HG03521 (cell line): ENCODE data around the gene HOXA7.

Experiments used
- ATAC-seq: cut with Tn5 transposase; IDR thresholded peaks from one replicate; pipeline ENCODE4 v1.9.1; 2021; ENCODE audit warnings: mild to moderate bottlenecking, moderate library complexity; ENCODE audit not compliant: unreplicated experiment

The HOXA7 gene

DNA sequence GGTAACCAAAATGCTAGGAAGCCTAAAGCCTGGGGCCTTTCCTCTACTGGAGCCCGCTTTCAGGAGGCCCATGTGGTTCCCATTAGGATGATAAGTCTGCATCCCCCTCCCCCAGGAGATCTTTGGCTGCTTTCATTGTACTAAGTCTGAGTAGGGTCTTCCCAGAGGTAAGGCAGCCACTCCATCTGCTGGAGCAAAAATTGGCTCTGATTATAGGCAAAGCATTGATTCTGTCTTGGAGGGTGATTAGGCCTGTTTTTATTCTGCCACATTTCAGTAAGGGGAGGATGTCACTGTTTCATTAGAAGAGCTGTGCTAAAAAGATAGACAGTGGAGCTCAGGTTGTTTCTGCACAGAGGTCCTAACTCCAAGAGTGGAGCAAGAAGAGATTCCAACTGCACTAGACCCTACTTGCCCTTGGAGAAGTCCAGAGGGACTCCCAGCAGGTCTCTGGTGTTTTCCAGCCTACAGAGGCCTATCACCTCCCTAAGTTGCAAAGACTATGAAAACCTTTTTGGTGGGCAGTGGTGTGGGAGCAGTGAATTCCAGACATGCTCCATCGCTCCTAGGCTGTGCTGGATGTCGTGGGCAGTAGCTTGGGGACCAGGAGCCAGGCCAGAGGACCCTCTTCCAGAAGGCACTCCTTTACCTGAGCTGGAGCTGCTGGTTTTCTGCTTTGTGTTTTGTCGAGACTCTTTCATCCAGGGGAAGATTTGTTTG lies 46.8 kb downstream of the HOXA7 start:
- ATAC-seq, result no peak

DNA sequence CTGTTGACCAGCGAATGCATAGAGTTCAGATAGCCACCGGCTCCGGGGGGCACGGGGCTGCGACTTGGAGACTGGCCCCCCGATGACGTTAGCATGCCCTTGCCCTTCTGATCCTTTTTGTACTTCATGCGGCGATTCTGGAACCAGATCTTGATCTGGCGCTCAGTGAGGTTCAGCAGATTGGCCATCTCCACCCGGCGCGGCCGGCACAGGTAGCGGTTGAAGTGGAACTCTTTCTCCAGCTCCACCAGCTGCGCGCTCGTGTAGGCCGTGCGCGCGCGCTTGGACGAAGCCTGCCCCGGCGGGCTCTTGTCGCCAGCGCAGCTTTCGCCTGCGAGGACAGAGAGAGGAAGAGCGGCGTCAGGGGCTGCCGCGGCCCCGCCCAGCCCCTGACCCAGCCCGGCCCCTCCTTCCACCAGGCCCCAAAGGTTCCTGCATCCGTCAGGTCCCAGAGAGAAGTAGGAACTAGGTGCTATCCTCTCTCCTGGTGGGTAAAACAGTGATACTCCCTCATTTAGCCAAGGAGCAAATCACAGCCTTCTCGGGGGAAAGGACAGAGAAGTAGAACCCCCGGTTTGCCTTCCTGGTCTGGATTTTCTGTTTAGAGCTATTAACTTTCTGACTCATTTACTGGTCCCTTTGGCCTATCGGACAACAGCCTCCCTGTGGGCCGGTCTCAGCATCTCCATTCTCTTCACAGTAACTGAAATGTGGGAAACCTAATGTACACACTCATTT lies 47.9 kb downstream of the HOXA7 start:
- no peak for ATAC-seq

DNA sequence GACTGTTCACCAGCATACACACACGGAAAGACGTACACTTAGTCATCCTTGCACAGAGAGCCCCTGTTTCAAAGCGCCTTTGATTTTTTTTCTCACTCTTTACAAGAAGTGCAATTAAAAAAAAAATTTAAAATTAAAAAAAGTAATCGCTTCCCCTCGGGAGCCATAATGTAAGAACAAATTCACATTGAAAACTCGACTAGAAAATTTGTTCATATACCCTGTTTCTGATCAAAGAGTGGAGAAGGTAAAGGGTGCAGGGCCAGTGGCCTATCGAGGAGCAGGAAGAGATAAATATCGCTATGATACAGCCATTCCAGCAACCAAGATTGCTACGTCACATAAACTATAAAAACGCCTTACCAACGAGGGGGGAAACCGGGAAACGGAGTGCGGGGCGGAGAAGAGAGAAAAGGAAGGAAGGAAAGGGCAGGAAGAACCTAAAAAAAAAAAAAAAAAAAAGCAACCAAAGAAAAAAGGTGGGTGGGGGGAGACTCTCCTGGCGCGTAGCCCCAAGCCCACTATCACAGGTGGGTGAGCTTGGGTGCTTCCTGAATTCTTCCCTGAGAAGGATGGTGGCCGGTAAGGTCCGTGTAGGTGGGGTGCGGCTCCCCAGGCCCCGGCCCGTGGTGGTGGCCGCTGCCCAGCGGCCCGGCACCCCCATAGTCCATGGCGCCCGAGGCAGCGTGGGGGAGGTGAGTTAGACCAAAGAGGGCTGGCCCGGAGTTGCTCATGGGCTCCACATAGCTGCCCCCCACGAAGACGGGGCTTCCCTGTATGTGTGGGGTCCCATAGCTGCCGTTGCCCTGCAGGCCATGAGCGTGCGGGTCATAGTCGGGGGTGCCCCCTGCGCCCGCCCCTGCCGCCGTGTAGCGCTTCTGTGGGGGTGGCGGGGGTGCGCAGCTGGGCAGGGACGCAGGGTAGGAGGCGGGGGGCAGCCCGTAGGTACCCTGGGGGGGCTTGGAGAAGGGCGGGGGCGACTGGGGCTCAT lies 48.8 kb downstream of the HOXA7 start:
- no peak for ATAC-seq

DNA sequence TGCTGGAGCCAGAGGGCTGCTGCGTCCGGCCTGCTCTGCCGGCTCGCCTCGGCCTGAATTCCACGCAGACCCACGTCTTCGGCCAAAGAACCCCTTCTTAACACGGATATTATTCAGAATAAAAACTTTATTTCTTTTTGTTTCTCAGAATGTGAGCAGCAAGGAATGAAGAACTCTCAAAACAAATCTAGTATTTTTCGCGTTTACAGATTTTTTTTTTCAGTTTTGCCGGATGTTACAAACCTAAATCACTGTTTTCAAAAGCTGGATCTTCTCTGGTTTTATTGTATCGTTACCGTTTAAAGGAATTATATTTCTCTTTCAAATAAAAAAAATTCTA lies 49.6 kb downstream of the HOXA7 start:
- ATAC-seq, result no peak

DNA sequence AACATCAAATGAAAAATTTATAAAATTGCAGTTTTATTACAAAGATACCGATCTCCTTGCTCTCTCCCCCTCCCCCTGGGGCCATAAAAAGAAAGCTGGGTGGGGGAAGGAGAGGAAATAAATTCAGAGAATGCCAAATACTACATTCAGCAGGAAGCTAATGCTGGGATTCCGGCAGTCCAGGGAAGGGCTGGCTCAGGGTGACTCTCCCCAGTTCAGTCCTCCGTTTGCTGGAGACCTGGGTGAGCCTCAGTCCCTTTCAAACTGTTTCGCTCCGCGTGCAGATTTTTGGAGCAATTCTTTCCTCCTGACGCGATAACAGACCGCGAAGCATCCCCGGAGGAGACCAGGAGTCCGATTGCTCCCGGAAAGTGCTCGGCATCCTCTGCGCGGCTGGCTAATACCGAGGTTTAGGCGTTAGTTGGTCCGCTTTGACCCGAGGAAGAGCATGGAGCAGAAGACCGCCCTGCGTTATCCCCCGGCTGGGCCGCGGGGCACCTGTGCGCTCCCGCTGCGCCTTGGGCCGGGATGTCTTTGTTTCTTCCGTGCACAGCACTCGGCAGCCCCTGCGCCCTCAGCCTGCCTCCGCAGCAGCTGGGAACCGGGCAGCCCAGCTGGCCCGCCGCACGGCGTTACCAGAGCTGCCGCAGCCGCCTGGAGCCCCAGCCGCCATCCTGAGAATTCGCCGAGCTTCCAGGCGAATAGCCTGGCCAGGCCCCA lies 50.1 kb downstream of the HOXA7 start:
- no peak for ATAC-seq

DNA sequence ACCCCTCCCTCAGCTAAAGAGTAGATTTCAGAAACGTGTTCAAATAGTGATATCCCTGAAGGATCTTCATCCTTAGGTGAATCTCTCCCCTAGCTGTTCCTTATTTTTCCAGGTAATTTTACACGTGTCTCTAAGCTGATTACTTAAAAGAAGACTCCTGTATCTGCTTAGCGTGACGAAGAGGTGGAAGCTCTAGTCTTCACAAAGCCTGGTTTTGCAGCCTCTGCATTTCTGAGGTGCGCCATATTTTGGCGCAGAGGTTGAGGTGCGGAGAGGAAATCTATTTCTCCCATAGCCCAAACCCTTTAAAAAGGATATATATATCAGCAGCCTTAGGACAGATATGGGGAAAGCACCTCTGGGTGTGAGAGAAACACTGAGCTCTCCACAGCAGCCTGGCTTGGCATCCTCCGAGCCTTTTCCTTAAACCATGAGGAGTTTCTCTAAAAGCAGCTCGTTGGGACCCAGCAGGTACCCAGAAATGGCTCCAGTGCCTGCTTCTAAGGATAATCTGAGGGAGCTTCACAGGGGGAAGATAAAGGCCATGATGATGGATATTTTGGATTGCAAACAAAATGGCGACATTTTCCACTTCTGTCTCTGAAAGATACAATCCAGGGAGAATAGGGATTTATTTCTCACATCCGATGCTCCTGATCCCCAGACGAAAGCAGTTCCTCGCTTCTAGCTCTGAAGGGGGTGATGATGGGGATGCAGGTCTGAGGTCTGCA lies 51.0 kb downstream of the HOXA7 start:
- no peak for ATAC-seq

DNA sequence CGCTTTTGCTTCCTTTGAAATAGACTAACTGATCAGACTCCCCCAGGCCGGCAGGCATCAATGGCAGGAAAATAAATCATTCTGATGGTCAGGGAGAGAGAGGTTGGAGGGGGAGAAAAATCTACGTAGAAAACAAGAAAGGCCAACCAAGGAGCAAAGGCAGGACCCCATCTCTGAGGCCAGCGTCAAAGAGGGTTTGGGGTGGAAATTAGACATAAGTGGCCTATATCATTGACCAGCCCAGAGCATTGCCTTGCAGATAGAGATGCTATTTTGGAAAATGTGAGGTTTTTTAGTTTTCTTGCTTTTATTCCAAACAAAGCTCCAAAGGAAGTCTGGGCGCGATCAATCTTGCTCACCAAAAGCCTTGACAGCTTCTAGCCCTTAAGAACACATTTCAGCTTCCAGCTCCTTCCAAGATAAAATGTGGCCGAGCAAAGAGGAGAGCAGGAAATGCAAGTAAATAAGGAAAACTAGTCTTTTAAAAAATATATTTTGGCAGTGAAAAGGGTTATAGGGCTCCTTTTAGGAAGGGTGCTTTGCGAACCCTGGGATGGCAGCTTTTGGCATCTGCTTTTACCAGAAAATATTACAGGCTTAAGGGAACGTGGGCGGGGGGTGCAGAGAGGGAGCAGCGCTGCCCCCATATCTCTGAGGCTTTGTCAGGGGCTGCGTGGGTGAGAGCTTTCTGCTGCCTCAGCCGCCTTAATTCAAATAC lies 52.0 kb downstream of the HOXA7 start:
- no peak for ATAC-seq
